GM21367 (cell line): ENCODE measurements around the gene SLA2.
"Not testable (repeated sequence)": the region's sequence is repeated elsewhere in the genome, so short reads cannot be mapped to it uniquely, and the experiment has no call there.

Experiments
- ATAC-seq: cut with Tn5 transposase; IDR thresholded peaks from one replicate; pipeline ENCODE4 v1.9.1; 2021; ENCODE audit not compliant: unreplicated experiment

Gene SLA2

DNA sequence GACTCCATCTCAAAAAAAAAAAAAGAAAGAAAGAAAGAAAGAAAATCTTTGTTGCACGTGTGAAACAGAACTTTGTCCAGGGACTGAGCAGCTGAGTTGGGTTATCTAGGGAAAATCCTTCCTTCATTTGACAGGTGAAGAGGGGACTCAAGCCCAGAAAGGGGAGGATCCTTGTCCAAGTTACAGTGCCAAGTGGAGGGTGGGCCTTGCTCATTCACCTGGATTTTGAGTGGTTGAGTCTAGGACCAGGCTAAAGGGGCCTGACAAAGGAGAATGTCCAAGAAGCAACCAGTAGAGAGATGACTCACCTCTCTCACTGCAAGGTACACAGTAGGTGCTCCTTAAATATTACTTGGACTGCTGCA, 69.9 kb downstream of the SLA2 start:
- ATAC-seq, result no peak

DNA sequence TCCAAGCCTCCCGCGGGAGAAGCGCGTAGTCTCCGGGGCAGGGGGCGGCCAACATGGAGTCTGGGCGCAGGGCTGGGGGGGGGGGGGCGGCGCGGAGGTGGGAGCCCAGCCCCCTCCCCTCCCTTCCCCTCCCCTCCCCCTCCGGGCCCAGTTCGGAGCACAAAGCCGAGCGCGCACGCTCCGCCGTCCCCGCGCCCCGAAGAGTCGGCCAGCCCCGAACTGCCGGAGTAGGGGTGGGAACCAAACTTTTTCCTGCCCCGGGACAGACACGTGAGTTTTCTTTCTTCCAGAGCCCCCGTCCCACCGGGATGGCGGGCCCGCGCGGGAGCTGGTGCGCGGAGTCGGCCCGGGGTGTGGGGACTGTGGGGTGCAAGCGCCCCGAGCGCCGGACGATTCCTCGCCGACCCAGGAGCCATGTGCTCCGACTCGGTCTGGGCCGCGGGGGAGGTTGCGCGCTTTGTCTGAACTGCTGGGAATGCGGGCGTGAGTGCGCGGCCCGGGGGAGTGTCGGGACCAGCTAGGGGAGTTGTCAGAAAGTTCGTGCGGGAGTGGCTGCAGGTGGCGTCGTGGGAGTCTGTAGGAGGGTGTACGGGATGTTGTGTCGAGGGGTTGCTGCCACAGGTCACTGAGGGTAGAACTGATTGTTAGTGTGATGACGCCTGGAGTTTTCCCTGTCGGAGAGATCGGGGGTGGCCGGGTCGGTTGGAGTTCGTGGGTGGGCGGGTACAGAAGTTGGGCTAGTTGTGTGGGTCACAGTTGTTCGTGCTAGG, 71.4 kb downstream of the SLA2 start:
- no peak for ATAC-seq

DNA sequence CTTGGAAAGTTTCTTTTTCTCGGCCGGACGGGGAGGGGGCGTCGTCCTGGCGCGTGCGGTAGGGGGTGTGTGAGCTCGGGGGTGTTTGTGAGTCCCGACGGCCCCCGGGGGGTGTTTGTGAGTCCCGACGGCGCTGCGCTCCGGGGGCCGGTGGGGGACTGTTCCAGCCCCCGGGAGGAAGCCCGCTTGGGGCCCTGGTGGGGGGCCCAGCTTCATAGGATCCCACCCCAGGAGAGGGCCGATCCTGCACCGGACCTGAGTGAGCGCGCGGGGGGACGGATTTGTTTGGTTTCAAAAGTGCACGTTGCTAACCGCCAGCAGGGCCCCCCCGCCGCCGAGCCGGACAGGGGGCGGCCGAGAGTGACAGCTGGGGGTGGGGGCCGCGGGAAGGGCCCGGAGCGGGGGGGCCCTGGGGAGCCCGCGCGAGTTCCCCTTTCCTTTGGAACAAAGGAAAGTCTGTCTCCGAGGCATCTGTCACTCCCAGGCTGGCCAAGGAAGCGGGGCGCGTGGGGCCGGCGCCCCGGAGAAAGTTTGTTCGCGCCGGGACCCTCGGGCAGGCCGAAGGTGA, 72.1 kb downstream of the SLA2 start:
- no peak for ATAC-seq

DNA sequence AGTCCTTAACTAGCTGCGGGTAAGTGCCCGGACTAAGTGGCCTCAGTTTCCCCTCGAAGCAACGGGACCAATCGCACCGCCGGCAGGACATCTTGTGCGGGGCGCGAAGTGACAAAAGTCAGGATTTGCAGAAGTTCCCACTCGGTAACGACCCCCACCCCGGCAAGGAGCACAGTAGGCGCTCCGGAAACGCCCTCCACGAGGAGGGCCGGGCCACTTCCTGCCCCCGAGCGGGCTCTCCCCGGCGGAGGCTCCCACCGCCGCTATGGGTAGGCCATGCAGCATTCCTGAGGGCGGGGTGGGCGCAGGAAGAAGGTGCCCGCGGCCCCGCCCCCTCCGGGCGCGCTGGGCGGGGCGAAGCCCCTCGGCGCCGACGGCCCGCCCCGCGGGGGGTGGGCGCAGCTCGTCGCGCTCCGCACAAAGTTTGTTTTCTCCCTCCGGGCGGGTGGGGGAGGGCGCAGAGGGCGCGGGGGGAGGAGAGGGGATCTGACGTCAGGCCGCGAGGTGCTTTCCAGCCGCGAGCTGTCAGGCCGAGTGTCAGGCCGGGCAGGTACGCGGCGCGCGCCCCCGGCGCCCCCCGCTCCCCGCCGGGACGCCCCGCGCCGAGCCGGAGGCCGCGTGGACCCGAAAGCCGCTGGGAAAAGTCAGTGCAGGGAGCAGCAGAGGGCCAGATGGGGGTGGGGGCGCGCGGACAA, 72.7 kb downstream of the SLA2 start, which contains the start of gene TGIF2:
Gene TGIF2 (plus strand): TSS at position 495 of the 695 bp plus-strand sequence. CDS start 5,178 bp downstream, outside the sequence.
- ATAC-seq, result peak; percentile 50

DNA sequence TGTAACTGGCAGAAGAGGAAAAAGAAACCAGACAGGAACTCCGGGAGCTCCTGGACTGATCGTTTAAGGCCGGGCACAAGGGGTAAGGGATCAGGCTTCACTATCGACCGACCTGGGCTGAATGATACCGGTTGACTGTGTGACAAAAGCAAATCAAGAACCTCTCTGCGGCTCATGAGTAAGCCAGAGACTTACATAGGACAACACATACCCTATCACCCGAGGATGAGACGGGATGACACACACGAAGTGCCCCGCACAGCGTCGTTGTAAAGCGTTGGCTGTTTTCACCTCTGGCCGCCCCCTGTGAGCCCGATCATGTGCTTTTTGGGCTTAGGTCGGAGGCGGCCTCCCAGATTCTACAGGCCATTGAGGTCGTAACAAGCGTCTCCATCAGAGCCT, 73.3 kb downstream of the SLA2 start:
- ATAC-seq, result no peak

DNA sequence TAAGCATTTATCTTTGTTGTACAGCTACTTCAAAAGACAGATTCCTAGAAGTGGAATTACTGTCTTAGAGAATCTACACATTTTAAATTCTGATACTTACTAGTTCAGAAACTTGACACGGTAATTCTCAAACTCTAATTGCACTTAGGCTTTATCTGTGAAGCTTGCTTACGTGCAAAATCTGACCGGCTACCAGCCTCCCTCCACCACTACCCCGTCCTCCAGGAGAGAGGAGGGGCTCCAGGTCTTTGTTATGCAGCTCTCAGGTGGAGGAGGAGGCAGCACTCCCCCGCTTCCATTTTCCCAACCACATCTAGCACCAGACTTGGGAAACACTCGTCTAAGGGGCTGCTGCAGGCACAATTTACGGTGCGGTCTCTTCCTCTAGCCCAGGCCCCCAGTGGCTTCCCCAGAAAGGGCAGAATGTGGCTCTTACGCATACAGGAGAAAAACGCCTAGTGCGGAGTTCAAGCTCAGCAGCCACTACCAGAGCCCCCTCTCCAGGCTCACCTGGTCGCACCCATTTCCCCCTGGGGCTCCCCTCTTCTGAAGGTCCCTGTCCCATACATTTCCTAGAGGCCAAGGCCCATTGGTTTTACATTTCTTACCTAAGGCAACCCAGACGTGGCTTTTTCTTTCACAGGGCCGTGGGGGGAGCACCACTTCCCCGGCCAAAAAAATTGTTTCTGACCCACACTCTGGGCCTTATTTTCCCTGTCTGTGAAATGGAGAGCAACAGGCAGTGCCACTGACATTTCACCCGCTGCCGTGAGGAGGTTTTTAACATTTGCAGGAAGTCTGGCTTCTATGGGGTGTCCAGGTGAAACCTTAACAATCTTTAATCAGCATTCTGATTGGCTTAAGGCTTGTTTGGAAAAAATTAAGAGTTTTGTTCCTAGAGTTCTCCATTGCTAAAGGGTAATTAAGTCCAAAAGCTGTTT, 74.2 kb downstream of the SLA2 start:
- no peak for ATAC-seq

DNA sequence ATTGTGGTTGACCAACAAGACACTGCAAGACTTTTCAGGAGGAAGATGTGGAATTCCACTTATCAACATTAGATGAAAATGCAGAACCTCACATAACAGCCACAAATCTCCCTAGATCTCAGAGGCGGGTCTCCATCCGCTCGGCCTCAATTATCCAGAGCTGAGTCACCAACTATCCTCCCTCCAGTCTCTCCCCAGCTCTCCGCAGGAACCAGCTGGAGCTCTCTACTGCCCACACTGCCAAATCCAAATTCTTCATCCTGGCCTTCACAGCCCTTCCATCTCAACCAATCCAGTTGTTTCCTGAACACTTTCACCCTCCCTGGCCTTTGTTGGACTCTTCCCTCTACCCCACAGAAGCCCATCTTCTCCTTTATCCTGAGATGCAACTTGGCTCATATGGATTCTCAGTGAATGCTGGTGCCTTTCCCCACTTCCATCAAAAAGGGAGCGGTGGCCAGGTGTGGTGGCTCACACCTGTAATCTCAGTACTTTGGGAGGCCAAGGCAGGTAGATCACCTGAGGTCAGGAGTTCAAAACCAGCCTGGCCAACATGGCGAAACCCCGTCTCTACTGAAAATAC, 76.1 kb downstream of the SLA2 start:
- ATAC-seq, result no peak

DNA sequence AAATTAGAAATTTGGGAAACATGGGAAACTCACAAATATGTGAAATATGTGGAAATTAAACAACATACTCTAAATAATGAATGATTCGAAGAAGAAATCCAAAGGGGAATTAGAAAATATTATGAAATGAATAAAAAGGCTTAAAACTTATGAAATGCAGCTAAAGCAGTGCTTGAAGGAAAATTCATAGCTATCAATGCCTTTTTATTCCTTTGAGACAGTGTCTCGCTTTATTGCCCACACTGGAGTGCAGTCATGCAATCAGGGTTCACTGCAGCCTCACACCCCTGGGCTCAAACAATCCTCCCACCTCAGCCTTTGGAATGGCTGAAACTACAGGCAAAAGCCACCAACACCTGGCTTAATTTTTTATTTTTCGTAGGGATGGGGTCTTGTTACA, 80.5 kb downstream of the SLA2 start:
- ATAC-seq, result no peak

DNA sequence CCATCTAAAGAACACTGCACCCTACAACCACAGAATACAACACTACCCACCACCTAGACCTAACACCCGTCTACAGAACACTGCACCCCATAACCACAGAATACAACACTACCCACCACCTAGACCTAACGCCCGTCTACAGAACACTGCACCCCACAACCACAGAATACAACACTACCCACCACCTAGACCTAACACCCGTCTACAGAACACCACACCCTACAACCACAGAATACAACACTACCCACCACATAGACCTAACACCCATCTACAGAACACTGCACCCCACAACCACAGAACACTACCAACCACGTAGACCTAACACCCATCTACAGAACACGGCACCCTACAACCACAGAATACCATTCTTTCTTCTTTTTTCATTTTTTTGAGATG, 81.3 kb downstream of the SLA2 start:
- ATAC-seq, result not testable (repeated sequence)

DNA sequence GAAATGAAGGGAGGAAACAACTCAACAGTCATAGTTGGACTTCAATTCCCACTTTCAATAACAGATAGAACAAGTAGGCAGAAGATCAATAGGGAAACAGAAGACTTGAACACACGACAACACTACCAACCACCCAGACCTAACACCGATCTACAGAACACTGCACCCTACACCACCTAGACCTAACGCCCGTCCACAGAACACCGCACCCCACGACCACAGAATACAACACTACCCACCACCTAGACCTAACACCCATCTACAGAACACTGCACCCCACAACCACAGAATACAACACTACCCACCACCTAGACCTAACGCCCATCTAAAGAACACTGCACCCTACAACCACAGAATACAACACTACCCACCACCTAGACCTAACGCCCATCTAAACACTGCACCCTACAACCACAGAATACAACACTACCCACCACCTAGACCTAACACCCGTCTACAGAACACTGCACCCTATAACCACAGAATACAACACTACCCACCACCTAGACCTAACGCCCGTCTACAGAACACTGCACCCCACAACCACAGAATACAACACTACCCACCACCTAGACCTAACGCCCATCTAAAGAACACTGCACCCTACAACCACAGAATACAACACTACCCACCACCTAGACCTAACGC, 81.8 kb downstream of the SLA2 start:
- ATAC-seq, result not testable (repeated sequence)

DNA sequence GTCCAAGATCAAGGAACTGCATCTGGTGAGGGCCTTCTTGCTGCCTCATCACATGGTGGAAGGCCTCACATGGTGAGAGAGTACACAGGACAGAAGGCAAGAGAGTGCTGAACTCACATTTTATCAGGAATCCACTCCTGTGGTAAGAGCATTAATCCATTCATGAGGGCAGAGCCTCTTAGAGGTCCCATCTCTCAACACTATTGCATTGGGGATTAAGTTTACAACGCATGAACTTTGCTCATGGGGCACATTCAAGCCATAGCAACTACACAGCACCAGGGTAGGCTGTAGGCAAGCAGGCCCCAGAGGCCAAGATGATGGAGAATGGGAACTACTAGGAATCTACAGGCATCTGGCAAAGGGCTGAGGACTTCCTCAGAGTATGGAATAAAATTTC, 82.6 kb downstream of the SLA2 start:
- ATAC-seq, result no peak

DNA sequence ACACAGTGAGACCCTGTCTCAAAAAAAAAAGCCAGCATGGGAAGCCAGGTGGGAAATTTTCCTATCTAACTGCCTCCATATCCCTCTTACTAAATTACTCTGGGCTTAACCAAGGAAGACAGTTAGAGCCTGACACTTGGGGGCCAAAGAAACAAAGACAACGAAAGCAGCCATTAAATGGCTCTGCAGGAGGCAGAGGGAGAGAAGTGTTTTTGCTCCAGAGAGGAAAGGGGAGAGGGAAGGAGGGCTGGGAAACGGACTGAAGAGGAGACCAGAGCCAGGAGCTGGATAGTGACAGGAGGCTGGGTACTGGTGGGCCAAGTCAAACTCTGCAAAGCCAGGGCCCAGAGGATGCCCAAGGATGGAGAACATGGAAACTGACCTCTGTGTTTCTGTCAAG, 83.3 kb downstream of the SLA2 start:
- no peak for ATAC-seq
